ENCODE results near the gene PDZRN3. TPM values are rescaled to one million over a fixed set of nuclear protein-coding genes. Genes with fewer than 3 reads are reported as not detected.
A peak's percentile ranks its signal among the peaks of the same experiment; 100 is the strongest.

Gene PDZRN3
- total RNA-seq, 1 experiment from 2014 or later: 0.55 TPM

DNA sequence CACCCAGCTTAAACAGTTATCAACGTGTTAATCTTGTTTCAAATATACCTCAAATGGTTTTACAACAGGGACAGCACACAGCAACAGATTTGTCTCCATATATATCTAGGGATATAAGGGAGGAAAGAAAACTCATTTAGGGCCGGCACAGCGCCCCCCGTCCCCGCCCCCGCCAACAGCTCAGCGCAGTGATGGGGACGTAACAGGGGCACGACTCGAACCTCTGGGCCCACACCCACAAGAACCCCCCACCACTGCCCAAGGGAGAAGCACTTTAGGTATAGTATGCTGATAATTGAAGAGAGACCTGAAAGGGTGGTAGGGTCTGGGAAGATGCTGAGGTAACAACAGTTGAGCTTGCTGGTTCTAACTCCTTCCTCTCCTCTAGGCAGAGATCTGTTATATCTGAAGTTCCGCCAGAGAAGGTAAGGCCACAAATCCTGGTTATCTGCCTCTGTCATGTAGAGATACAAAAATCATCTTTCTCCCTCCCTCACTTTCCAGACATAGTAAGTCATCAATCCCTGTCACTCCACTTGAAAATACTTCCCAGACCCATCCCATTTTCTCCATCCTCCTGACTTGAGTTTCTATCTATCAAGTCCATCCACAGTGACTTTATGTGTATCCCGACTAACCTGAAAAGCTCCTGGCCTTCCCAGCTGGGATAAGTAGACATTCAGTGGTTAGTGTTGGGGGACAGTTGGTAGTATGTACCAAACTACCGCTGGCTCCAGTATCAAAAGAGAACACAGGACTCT lies 126.9 kb downstream of the PDZRN3 start:
- no peak for DNase-seq (ENCODE audit: low read depth)

DNA sequence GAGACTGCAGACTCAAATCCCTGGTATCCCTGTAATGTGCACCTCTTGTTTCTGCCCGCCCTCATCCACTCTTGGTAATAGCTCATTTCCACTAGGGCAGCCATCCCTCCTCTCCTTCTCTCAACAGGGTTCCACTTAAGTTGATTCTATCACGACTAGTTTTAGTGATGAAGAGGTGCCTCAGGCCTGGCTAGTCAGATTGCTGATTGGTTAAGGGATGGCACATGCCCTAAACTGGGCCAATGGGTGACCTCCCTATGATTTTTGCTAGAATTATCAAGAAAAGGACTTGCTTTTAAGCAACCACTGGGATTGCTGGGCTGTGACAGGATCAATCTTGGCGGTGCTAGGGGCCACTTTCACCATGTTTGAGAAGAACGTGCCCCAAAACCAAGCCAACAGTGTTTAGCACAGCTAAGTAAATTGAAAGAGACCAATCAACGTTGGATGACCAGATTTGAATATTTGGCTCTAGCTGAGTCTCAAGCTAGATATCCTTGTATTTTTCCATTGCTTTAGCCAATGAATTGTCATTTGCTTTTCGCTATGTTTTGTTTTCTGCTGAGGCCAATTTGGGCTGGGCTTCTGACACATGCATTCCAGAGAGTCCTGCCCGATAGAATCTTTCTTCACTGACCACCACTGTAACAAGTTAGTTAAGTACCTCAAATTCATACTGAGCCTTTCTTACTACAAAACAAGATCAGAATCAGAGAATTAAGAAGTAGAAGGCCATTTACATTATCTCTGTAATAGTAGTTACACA lies 131.0 kb downstream of the PDZRN3 start:
- DNase-seq (ENCODE audit: low read depth): no peak

DNA sequence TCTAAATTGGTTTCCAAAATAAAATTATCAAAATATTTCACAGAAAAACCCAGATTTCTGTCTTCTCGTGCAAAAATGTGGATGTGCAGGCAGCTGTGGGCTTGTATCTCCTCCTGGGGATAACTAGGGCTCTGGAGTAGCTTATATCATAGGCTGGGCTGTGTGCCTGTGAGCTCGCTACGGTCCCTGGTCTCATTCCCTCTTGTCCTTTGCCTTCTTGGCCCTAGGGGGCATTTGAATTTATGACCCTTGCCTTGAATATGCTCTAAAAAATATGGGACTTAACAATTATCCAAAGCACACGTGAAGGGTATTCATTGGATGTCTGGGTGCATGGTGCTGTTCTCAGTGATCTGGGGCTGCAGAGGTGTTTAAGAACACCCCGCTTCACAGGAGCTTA lies 132.6 kb downstream of the PDZRN3 start:
- no peak for DNase-seq (ENCODE audit: low read depth)

DNA sequence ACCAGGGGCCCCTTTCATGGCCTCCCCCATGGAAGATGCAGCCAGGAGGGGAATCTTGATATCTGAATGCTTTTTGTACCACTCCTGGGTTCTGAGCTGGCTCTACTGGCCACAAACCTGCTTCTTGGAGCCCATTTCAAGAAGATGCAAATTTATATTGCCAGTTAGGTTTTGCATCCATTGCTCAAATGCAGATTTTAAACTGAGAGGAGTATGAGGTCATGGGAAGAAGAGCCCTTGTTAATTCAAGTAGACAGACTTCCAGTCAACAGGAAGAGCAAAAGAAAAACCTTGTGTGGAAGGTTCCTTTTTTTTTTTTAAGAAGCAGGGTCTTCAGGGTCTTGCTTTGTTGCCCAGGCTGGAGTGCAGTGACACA lies 133.5 kb downstream of the PDZRN3 start:
- DNase-seq (ENCODE audit: low read depth): no peak

DNA sequence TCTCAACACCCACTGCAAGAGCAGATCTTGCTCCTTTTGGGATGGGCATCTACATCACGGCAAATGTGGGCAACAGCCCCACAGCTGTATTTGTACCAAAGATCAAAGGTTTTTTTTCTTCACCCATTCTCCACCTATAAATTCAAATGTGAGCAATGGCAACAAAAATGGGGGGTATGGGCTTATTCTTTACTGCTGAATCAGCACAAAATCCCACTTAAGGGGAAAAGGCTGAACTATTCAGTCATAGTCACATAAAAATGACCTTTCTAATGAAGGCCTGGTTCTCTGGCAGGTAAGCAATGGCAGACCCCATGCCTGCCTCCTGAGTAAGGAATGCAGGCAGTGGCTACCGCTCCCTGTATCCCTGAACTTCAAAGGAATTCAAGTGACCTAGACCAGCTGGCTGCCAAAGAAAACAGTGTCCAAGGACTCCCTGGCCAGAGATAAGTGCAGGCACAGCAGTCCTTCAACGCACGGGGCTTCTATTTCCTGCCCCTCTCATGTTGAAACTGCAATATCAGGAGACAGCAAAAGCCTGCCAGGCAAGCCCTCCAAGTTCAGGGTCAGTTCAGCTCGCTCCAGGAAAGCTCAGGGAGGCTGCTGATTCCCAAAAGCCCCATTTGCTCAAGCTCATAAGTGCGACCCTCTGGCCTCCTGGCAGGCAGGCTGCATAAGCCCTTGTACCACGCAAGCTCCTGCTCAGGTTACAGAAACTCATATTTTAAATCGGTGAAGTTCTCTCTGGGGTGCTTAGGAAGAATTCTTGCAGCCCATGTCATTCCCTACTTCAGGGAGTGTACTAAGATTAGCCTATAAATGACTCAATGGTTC lies 134.1 kb downstream of the PDZRN3 start:
- no peak for DNase-seq (ENCODE audit: low read depth)

DNA sequence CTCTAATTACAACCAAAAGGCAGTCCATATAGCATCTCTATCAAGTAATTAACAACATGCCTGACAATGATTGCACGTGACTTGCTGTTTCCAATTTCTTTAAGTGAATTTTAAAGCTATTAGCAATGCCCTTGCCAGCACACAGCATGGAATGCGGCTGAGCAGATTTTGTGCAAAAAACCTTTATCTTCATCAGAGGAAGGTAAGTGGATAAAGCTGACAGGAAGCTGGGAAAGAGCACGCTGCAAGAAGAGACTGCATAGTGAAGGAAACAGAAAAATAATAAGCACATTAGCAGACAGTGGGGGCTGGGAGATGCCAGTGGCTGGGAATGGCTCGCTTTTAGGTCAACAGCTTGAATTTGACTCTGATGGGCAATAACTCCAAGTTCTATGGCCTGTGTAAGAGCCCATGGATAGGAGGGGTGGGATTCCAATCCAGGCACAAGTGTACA lies 138.8 kb downstream of the PDZRN3 start:
- no peak for DNase-seq (ENCODE audit: low read depth)

DNA sequence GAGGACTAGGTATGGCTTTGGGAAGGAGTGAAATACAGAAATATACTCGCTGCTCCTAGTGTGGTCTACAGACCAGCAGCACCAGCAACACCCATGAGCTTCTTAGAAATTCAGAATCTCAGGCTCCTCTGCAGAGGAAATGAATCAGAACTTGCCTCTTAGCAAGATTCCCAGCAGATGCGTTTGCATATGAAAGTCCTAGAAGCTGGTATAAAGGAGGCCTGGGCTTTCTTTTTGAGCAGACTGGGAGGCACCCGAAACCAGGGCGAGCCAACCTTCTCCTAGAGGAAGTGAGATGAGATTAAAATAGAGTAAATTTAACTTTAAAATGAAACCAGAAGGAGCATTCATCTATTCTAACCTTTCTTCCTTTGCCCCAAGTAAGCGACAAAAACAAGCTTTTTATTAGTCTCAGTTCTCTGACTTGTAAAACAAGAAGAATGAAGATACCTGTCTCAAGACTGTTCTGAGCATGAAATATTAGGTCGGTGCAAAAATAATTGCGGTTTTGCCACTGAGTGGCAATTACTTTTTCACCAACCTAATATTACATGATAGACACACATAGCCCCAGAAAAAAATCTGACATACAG lies 140.0 kb downstream of the PDZRN3 start:
- peak; percentile 21 for DNase-seq (ENCODE audit: low read depth)

DNA sequence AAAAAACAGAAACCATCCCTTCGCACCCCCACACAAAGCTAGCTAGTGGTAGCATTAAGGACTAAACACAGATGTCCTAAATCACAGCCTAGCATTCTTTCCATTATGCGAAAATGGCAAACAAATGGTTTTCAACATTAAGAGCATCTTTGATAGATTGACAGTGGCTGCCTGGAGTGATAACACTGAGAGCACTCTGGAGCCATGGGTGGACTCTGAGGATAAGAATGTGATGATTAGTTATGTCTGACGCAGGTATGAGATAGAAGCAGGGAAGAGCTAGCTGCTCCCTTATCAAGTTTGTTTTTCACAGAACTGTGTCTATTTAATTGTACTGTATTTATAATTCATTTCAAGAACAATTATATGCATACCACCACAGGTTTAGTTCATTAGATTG lies 142.9 kb downstream of the PDZRN3 start:
- DNase-seq (ENCODE audit: low read depth): no peak

DNA sequence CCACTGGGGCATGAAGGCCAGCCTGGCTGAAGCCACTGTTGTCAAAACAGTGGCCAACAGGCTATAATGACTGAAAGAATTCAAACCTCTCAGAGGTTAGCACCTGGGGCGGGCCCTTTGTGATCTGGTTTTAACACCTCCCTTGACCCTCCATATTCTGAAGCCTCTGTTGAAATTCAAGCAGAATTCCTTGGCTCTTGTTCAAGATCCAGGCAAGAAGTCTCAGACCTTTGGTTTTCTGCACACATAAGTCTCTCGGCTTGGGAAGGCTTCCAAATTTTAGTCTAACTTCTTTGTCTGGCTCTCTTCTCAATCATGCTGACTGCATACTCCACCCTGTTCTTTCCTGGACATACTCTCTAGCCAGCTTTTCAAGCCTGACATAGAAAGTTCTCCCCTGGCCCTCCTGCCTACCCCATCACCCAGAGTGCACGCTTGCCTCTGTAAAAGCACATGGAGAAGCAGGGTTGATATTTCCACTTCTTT lies 144.5 kb downstream of the PDZRN3 start:
- DNase-seq (ENCODE audit: low read depth): no peak

DNA sequence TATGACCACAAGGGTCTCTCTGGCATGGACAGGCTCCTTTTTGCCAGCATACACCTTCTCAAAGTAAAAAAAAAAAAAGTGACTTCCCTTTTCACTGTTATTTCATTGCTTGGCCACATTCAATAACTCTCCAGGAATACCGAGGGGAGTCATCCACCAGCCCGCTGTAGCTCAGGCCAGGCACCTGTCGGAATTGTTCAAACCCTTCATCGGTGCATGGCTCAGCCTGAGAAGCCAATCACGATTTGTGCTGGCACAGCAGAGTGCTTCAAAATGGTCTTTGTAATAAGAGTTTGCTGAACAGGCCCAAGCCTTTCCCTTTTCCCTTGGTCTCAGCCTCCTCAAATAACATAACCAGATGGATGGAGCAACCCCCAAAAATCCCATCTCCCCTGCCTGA lies 145.4 kb downstream of the PDZRN3 start:
- no peak for DNase-seq (ENCODE audit: low read depth)

DNA sequence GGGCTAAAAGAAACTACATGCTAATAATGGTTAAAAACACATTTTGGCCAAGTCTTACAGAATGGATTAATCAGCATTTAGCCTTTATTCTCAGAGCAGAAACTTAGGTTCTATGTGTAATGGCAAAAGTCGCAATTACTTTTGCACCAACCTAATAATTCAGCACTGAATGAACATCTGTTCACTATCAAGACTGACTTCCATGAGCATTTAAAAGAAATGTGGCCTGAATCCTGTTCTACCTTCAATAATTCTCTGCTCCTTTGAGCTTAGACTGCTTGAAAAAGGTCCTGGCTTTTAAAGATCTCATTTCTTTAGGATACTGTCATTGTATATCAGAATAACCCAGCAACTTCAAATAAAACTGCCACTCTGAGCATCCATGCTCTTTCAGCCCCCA lies 145.9 kb downstream of the PDZRN3 start:
- no peak for DNase-seq (ENCODE audit: low read depth)

DNA sequence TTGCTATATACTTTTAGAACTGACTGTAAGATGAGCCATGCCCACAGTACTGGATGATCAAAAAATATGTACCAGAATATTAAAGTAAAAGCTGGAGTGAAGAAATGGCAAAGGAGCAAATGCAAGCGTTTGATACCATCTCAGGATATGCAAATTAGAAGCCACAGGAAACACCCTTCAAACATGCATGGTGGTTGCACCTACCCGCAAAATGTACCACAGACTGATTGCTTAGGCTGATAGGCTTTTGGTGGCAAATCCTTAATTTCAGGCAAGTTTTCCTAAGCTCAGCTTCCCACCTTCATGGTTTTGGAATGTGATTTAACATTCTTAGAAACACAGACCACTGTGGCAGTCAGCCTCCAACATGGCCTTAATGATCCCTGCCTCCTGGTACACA lies 149.0 kb downstream of the PDZRN3 start:
- no peak for DNase-seq (ENCODE audit: low read depth)

DNA sequence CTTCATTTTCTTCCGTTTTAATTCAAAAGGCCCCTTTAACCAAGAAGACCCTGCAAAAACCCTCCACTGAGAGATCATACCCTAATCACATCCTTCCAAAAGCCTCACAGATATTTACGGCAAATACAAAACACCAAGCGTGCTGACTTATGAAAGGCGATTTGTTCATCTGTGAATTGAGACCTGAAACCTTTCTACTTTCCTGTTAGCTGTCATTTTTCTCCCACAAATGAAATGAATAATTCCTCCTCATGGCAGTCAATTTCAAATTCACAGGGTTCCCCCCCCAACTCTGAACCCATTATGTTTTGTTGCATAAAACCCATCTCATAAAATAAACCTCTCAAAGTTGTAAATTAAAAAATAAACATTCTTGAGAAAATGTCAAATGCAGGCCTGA lies 149.6 kb downstream of the PDZRN3 start:
- DNase-seq (ENCODE audit: low read depth): no peak

DNA sequence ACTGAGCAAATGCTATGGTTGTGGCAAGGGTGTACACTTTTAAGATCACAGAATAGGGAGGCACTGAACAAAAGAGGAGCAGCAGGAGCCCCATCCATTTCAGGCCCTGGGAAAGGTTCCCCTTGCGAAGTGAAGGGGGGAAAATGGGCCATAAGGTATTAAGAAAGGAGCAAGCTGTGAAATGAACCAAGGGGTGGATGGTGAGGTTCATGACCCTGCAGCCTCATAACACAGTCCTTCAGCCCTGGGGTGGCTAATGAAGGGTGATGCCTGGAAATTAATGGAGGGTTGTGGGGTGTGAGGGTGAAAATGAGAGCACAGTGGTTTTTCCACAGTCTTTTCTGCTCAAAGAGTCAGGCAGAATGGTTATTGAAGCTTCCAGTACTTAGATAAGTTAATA lies 150.1 kb downstream of the PDZRN3 start:
- DNase-seq (ENCODE audit: low read depth): no peak

DNA sequence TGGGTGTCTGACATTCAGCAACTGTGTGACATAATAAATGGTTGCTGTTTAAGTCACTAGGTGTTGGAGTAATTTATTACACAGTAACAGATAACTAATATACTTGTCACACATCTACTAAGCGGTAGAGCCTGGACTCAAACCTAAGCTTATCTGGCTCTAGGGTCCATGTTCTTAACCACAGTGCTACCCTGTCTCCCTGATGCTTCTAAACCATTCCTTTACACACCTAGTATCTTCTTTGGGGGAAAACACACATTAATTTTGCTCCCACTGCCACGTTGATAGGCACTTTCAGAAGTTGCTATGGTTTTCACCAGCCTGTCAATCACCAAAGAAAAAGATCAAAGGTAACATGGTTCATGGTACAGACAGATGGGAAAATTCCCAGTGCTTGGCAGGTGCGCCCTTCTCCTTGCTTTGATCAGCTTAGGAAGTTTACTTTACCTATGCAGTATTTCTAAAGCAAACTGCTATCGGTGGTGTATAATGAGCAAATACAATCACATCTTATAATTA lies 150.8 kb downstream of the PDZRN3 start:
- no peak for DNase-seq (ENCODE audit: low read depth)

DNA sequence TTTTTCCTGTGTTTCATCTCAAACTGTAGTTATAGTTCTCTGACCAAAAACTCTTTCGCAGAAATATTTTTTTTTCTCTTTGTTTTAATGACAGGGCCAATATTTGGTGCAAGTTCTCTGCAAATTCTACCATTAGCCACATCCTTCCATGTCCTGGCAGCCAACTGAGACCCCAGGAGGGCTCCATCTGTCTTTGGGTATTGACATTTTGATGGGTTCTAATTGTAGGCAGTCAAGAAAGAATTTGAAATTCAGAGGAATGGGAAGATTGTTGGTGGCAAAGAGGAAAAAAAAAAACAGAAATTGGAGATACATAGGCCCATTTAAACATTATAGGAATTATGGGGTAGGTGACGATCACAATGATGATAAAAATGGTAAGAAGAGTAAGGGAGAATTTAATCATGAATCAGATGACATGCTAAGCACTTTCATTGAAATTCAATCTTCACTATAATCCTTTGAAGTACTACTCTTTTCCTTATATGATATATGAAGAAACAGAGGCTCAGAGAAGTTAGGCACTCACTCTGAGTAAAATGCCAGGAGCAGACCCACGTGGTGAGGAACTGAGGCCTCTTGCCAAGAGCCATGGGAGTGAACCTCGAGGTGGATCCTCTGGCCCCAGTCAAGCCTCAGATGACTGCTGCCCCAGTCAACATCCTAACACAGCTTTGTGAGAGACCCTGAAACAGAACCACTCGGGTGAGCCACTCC lies 151.4 kb downstream of the PDZRN3 start:
- DNase-seq (ENCODE audit: low read depth): no peak

DNA sequence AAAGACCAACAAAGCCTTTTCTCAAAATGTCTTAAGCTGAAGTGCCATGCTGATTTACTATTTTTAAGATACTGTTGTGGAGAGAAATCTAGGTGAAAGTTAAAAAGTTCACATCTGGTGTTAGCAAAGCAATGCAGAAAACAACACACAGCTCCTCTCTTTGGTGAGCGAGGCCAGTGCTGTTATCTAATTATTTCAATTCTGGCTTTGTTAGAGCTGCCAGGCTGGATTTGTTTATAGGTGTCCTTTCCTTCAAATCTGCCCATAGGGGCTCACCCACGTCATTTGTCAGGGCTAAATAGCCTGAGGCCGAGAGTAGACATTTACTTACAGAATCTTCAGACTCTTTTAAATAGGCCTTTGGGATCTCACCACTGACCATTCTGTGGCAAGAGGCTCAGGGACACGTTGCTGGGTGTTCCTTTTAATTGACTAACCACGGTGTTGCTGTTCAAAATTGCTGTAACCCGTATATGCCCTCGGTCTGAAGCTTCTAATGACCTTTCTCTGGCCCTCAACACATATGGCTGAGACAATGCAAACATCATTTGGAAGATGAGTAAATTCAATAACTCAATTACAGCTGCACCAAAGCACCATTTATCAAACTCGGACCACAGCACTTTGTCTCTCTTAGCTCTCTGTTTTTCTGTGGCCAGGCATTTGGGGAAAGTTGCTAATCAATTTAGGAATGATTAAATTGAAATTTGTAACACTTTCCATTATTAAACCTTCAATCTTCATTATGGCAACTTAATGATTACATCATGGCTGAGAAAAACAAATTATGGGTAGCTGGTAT lies 152.6 kb downstream of the PDZRN3 start:
- no peak for DNase-seq (ENCODE audit: low read depth)

DNA sequence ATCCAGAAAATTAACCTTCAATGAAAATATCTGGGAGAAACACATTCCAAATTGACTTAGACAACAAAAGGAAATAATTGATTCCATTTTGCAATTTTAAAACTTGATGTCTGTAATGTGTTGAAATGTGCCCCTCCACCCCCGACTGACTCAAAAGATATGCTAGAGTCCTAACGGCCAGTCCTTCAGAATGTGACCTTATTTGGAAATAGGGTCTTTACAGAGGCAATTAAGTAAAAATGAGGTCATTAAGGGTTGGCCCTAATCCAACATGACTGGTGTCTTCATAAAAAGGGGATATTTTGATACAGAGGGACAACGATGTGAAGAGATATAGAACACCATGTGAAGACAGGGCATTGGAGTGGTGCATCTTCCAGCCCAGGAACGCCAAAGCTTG lies 153.9 kb downstream of the PDZRN3 start:
- DNase-seq (ENCODE audit: low read depth): no peak

DNA sequence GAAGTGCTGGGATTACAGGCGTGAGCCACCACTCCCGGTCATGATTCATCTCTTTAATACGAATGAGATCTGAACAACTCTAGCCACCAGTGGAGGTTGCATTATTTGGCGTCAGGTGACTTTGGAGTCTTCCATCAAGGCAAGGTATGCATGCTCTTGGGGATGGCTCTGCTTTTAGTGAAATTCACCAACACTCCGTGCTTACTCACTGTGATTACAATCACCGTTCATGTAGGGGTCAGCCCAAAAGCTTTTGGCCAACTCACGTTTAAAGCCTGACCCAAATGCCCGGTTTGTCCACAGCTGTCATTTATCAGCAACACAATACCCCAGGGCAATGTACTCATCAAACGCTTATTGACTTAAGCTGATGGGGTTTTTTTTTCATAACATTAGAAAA lies 155.4 kb downstream of the PDZRN3 start:
- DNase-seq (ENCODE audit: low read depth): no peak

DNA sequence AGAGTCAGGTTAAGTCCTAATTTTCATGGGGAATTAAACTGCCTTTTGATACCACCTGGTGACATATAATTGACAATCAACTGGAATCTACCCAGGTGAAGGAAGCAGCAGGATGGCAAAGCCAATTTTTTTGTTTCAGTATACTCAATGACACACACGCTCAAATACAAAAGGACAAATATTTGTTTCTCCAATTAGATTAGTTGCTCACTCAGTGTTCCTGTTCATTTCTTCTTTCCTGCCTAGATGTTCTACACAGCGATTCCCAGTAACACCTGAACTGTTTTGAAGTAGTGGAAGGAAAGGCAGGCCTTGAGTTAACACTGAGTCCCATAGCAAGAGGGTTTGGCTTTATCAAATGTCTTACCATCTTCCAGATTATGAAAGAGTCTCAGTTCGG lies 157.5 kb downstream of the PDZRN3 start:
- no peak for DNase-seq (ENCODE audit: low read depth)

Measured in HT1080 (cell line).